Ovary (tissue), 9 donors: Measurements from ENCODE around the gene GALNT8. TPM values are rescaled to one million over a fixed set of nuclear protein-coding genes. Genes with fewer than 3 reads are reported as not detected.

Source experiments
- DNase-seq, 5 donors: peaks; one replicate each; pipeline ENCODE4 v3.0.0-alpha.2; 2019 to 2020
- H3K27ac ChIP-seq, 2 donors: fragments of 200-600 bp; one replicate each; pipeline versions ENCODE4 v1.5.1 to v1.8.0; 2019 to 2022
- H3K27me3 ChIP-seq: fragments of 200-600 bp; one replicate; pipeline ENCODE4 v1.8.0; 2022
- H3K36me3 ChIP-seq: fragments of 200-600 bp; sonication (generic); one replicate; pipeline ENCODE4 v1.5.1; 2019
- H3K4me1 ChIP-seq: one replicate; pipeline ENCODE4 v1.8.1; 2013; ENCODE audit warnings: mild to moderate bottlenecking, moderate library complexity; ENCODE audit not compliant: insufficient read depth
- H3K4me3 ChIP-seq: fragments of 200-600 bp; sonication (generic); one replicate; pipeline ENCODE4 v1.5.1; 2017
- H3K9me3 ChIP-seq, 2 donors: fragments of 200-600 bp in 1 of 2; sonication (generic) in 1 of 2; one replicate each; pipeline versions ENCODE4 v1.5.1 to v1.8.1; 2013 to 2019; ENCODE audit warnings: mild to moderate bottlenecking in 1 of 2, moderate library complexity in 1 of 2
- CTCF ChIP-seq, 3 donors: fragments of 450-650 bp in 2 of 3; fragments of 200-600 bp in 1 of 3; IDR thresholded peaks; one replicate each; pipeline versions ENCODE4 v1.5.1 to v1.8.0; 2016 to 2022; ENCODE audit warnings: antibody characterized with exemption in 3 of 3, mild to moderate bottlenecking in 1 of 3
- EP300 ChIP-seq: sonication (generic); formaldehyde crosslinking; IDR thresholded peaks from one replicate; pipeline ENCODE4 v1.6.1; 2017; ENCODE audit warnings: antibody characterized with exemption
- POLR2A ChIP-seq: fragments of 450-650 bp; IDR thresholded peaks from one replicate; pipeline ENCODE4 v1.6.1; 2017; ENCODE audit warnings: antibody characterized with exemption, mild to moderate bottlenecking, moderate library complexity
- WGBS, 3 donors: extraction: QIAGEN DNeasy Blood & Tissue Kit in 1 of 3; methylation state at CpG; one replicate each; pipeline versions ENCODE4 v1.1.5 to v1.1.7; 2013 to 2017; 5-methylcytosine and 5-hydroxymethylcytosine counted together
- intact Hi-C, 4 donors: fragments of 100-400 bp; cut with DNase I; formaldehyde crosslinking; loops; one replicate each; pipeline versions ENCODE4 v1.11.0 to v1.15.1; 2022 to 2023
- polyA plus RNA-seq, 2 donors: library from polyadenylated mRNA; stranded (reverse); fragments of 200-250 nt in 1 of 2; fragments of 350-450 nt in 1 of 2; fragmentation: Illumina TruSeq in 1 of 2; extraction: RNeasy Lipid Tissue Mini Kit (QIAGEN cat#74804) in 1 of 2; gene quantifications; one replicate each; pipeline ENCODE4 v1.2.3, GENCODE V29; 2013 to 2014
- total RNA-seq, 7 donors: library from RNA; depleted of rRNA in 2 of 7; stranded (reverse); fragments of >200 nt in 2 of 7; fragmentation: NEBNext Ultra II Directional in 3 of 7; extraction: Animal tissue kit (Norgen Biotek cat#: 25700) in 3 of 7; gene quantifications; one replicate each; pipeline versions ENCODE4 v1.1.0 to v1.2.4, GENCODE V29; 2016 to 2023
- donor health status: DM: no; HTN: no; CAD: no; lungs with moderate emphysema.
- donor health status: DM: no; HTN: no; CAD: no.
- donor health status: Bipolar disorder and iron deficiency.
- donor health status: DM: yes; HTN: yes; CAD: no.
- donor health status: DM: no; HTN: no; CAD: no.
- donor health status: DM: yes; HTN: yes; CAD: no.

The GALNT8 gene
- total and polyA plus RNA-seq, 9 donors, result 0.67 to 5.6 (median 1.3) TPM

GRCh38 chr12:4807116-4807783, 87.0 kb downstream of the GALNT8 start:
- no peaks in the 10 kb centered on the region for H3K27me3 ChIP-seq
- H3K27ac ChIP-seq, result no peak overlapping the region
- no peak for DNase-seq
- 44 to 54% (median 47%) methylated on average over 6 of the region's 6 CpGs for WGBS, 3 donors
- H3K4me1 ChIP-seq, result peaks cover 2% of the 10 kb centered on the region
- no peak overlapping the region for H3K4me3 ChIP-seq
- no peaks in the 10 kb centered on the region for H3K9me3 ChIP-seq
- no peaks in the 10 kb centered on the region for H3K36me3 ChIP-seq
- no peak for TF ChIP-seq EP300
- TF ChIP-seq CTCF (IDR thresholded peaks at IDR 0.05), result no peak
- TF ChIP-seq POLR2A, result no peak
- intact Hi-C loops, result no loop called here

- peaks cover 2% of the 10 kb centered on the region for H3K4me1 ChIP-seq
- H3K36me3 ChIP-seq, result no peaks in the 10 kb centered on the region
- no peaks in the 10 kb centered on the region for H3K27me3 ChIP-seq
- no peak overlapping the region for H3K27ac ChIP-seq
- no peak for DNase-seq
- intact Hi-C loops, result no loop called here
- H3K9me3 ChIP-seq, result no peaks in the 10 kb centered on the region
- TF ChIP-seq EP300 (no peak), POLR2A (no peak), CTCF (IDR thresholded peaks at IDR 0.05) (no peak)
- 51 to 73% (median 60%) methylated on average over 2 of the region's 2 CpGs for WGBS, 3 donors
- H3K4me3 ChIP-seq, result no peak overlapping the region
Observed at GRCh38 chr12:4807813-4808212, 87.6 kb downstream of the GALNT8 start.

DNA sequence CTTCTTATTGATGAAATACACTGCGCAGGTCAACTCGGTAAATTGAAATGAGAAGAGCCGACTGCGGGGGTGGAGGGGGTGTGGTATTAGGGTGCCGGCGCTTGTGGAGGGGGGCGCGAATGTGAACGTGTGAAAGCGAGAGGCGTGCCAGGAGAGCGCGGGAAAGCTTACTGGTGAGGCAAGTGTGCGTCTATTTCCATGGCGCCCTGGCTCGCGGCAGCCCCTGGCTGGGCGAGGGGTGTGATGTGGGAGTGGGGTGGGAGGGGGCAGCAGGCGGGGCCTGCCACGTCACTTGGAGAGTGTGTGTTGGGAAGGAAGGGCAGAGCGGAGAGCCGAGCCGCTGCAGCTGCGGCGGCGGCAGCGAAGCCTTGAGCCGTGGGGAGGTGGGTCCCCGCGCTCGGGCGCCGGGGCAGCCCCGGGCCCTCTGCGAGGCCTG, 88.8 kb downstream of the GALNT8 start:
- no peaks in the 10 kb centered on the region for H3K27me3 ChIP-seq
- H3K27ac ChIP-seq, result no peak overlapping the region
- H3K4me1 ChIP-seq, result peaks cover 2% of the 10 kb centered on the region
- WGBS, 3 donors, result 1% methylated on average over 35 of the region's 35 CpGs
- intact Hi-C loops, result no loop called here
- no peaks in the 10 kb centered on the region for H3K9me3 ChIP-seq
- H3K4me3 ChIP-seq, result peak overlapping the region; percentile 18
- no peaks in the 10 kb centered on the region for H3K36me3 ChIP-seq
- DNase-seq, result peak in 1 of 5 donors; percentile 19
- TF ChIP-seq CTCF (IDR thresholded peaks at IDR 0.05), result no peak
- no peak for TF ChIP-seq POLR2A
- no peak for TF ChIP-seq EP300

DNA sequence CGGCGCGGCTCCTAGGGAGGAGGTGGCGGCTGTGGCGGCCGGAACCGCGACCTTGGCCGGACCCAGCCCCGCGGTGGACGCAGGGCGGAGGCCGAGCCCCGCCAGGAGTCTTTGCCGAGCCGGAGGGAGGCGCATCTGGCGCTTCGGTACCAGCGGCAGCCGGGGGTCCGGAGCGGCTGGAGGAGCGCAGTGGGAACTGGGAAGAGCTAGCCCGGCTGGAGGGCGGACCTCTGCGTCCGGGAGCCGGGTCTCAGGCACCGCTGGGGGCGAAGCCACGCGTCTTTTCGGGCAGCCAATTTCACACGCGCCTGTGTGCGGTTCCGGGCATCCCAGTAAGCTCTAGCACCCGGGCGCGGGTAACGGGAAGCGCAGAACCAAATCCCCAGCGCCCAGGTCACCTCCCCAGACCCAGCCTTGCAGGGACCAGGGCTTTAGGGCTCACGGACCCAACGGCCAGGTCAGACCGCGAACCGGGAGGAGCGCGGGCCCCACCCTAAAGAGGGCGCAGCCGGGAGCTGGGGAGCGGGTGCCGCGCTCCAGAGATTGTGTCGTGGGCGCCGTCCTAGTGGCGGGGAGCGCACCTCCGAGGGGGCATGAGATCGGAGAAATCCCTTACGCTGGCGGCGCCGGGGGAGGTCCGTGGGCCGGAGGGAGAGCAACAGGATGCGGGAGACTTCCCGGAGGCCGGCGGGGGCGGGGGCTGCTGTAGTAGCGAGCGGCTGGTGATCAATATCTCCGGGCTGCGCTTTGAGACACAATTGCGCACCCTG, 89.4 kb downstream of the GALNT8 start:
- Histone ChIP-seq H3K27ac (no peak overlapping the region), H3K36me3 (no peaks in the 10 kb centered on the region), H3K27me3 (no peaks in the 10 kb centered on the region), H3K4me1 (peaks cover 2% of the 10 kb centered on the region), H3K9me3 (no peaks in the 10 kb centered on the region), H3K4me3 (peak overlapping the region; percentile 18)
- TF ChIP-seq EP300 (no peak), CTCF (IDR thresholded peaks at IDR 0.05) (no peak), POLR2A (no peak)
- intact Hi-C loops, result no loop called here
- WGBS, 3 donors, result 0% methylated on average over 43 to 80 of the region's 80 CpGs
- no peak for DNase-seq
